ENCODE results near the gene SEMA3C.

The SEMA3C gene

GRCh38 chr7:80725181-80725611, 193.7 kb downstream of the SEMA3C start:
- no peak overlapping the region for H3K4me3 ChIP-seq (ENCODE audit: low read depth, low read length)
- TF ChIP-seq, protein P1, sequence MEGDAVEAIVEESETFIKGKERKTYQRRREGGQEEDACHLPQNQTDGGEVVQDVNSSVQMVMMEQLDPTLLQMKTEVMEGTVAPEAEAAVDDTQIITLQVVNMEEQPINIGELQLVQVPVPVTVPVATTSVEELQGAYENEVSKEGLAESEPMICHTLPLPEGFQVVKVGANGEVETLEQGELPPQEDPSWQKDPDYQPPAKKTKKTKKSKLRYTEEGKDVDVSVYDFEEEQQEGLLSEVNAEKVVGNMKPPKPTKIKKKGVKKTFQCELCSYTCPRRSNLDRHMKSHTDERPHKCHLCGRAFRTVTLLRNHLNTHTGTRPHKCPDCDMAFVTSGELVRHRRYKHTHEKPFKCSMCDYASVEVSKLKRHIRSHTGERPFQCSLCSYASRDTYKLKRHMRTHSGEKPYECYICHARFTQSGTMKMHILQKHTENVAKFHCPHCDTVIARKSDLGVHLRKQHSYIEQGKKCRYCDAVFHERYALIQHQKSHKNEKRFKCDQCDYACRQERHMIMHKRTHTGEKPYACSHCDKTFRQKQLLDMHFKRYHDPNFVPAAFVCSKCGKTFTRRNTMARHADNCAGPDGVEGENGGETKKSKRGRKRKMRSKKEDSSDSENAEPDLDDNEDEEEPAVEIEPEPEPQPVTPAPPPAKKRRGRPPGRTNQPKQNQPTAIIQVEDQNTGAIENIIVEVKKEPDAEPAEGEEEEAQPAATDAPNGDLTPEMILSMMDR (IDR thresholded peaks at IDR 0.05; ENCODE audit: low read depth, low read length, missing control alignments): no peak
- DNase-seq (ENCODE audit: low read depth): no peak
- in situ Hi-C loops (cut with HindIII; ENCODE audit: low sequenced_read_pairs): no loop called here

DNA sequence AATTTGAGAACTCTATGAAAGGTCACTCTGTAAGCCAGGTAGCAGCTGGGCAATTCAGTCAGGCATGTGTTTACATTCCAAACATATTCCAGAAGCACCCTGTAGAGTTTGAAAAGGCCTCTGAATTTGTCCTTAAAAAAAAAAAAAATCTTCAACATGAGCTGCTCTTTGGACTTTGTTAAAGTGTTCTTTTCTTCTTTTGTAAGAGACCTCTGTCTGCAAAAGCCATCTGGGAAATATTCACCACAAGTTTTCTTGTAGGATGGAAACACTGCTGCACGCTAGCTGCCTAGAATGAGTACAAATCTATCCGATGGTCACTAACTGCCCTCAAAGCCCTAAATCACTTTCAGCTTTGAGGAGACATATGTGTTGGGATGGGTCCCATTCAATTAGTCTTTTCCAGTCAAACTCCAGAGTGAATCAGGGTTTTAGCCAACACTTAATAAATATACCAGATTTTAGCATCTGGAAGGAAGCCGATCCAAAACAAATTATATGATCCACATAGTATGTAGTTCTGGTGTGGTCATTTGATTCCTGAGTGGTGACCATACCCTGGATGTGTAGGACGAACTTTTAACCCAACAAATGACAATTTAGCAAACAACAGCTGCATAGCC, 194.5 kb downstream of the SEMA3C start:
- DNase-seq (ENCODE audit: low read depth): peak; percentile 64
- TF ChIP-seq, protein P1 (IDR thresholded peaks at IDR 0.05; ENCODE audit: low read depth, low read length, missing control alignments): no peak
- in situ Hi-C loops (cut with HindIII; ENCODE audit: low sequenced_read_pairs): loop anchor here (25.0 kb wide), 1 partner anchor 738 kb away; no protein-coding TSS in a partner anchor
- no peak overlapping the region for H3K4me3 ChIP-seq (ENCODE audit: low read depth, low read length)

- H3K4me3 ChIP-seq (ENCODE audit: low read depth, low read length): no peak overlapping the region
- in situ Hi-C loops (cut with HindIII; ENCODE audit: low sequenced_read_pairs): loop anchor here (25.0 kb wide), 1 partner anchor 740 kb away; no protein-coding TSS in a partner anchor
- TF ChIP-seq, protein P1 (IDR thresholded peaks at IDR 0.05; ENCODE audit: low read depth, low read length, missing control alignments): no peak
- peak; percentile 98 for DNase-seq (ENCODE audit: low read depth)
These were observed 196.1 kb downstream of the SEMA3C start for GRCh38 chr7:80722616-80723195.

DNA sequence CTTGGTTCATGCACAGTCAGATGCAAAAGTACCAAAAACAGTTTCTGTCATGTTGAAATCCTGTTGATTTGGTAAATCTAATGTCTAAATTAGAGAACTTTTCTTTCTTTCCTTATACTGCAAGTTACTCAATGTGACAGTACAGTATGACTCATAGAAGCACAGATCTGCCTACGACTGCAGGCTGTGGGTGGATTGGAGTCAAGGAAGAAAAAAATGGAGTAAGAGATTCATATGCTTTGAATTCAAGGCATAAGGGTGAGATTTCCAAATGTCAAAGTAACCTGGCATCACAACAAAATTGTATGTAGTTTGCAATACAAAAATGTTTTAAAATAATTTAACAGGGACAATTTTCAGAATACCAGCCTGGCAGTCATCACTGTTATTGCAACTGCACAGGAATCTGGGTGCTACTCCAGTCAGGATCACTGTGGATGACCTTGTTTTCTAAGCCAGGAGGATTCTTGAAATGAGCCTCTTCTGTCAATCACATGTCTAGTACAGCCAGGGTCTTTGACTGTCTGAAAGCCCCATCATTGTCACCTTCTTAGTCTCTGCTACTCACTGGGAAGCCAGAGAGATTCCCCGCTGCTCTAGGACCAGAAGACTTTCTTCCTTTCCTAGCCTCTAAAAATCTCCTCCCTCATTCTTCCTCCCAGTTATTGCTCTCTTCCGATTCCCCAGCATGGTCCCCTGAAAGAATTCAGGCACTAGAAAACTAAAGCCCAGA, 196.8 kb downstream of the SEMA3C start:
- TF ChIP-seq, protein P1 (IDR thresholded peaks at IDR 0.05; ENCODE audit: low read depth, low read length, missing control alignments): no peak
- no peak overlapping the region for H3K4me3 ChIP-seq (ENCODE audit: low read depth, low read length)
- no peak for DNase-seq (ENCODE audit: low read depth)
- in situ Hi-C loops (cut with HindIII; ENCODE audit: low sequenced_read_pairs): loop anchor here (25.0 kb wide), 1 partner anchor 740 kb away; no protein-coding TSS in a partner anchor

DNA sequence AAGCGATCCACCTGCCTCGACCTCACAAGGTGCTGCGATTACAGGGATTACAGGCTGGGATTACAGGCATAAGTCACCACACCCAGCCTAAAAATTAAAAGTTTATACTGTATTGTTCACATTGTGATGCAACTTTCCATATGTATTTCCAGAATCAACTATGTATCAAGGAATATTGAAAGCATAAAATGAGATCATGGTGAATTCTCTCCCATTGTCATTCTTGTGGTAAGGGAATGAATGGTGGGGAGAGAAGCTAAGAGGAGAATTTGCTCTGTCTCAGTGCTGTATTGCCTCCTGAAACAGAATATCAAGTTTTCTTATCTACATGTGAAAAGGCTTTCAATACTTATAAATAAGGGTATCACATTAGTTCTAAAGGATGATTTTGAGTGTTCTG, 198.7 kb downstream of the SEMA3C start:
- no peak for DNase-seq (ENCODE audit: low read depth)
- H3K4me3 ChIP-seq (ENCODE audit: low read depth, low read length): no peak overlapping the region
- in situ Hi-C loops (cut with HindIII; ENCODE audit: low sequenced_read_pairs): loop anchor here (25.0 kb wide), 1 partner anchor 742 kb away; no protein-coding TSS in a partner anchor
- TF ChIP-seq, protein P1 (IDR thresholded peaks at IDR 0.05; ENCODE audit: low read depth, low read length, missing control alignments): no peak

- in situ Hi-C loops (cut with HindIII; ENCODE audit: low sequenced_read_pairs): loop anchor here (25.0 kb wide), 1 partner anchor 743 kb away; no protein-coding TSS in a partner anchor
- TF ChIP-seq, protein P1 (IDR thresholded peaks at IDR 0.05; ENCODE audit: low read depth, low read length, missing control alignments): no peak
- no peak overlapping the region for H3K4me3 ChIP-seq (ENCODE audit: low read depth, low read length)
- no peak for DNase-seq (ENCODE audit: low read depth)
These were observed 199.6 kb downstream of the SEMA3C start for GRCh38 chr7:80719261-80719660.

Data from astrocyte of the cerebellum (primary cell).